Coronary artery (tissue), 2 donors: ENCODE measurements around the gene ZDHHC13.
A peak's percentile ranks its signal among the peaks of the same experiment; 100 is the strongest.

Experiments
- DNase-seq: peaks from one replicate; pipeline ENCODE4 v3.0.0-alpha.2; 2017; ENCODE audit warnings: low spot score
- H3K27ac ChIP-seq, 2 donors: fragments of 200-600 bp; sonication (generic); one replicate each; pipeline ENCODE4 v1.5.1; 2016 to 2019
- H3K4me3 ChIP-seq: fragments of 200-600 bp; sonication (generic); 2 replicates; pipeline ENCODE4 v1.5.1; 2016; ENCODE audit warnings: mild to moderate bottlenecking, moderate library complexity
- TF ChIP-seq, protein P1 (sequence below): fragments of 200-600 bp; sonication (generic); IDR thresholded peaks from one replicate; pipeline ENCODE4 v1.5.1; 2019; ENCODE audit warnings: antibody characterized with exemption

ZDHHC13 gene

DNA sequence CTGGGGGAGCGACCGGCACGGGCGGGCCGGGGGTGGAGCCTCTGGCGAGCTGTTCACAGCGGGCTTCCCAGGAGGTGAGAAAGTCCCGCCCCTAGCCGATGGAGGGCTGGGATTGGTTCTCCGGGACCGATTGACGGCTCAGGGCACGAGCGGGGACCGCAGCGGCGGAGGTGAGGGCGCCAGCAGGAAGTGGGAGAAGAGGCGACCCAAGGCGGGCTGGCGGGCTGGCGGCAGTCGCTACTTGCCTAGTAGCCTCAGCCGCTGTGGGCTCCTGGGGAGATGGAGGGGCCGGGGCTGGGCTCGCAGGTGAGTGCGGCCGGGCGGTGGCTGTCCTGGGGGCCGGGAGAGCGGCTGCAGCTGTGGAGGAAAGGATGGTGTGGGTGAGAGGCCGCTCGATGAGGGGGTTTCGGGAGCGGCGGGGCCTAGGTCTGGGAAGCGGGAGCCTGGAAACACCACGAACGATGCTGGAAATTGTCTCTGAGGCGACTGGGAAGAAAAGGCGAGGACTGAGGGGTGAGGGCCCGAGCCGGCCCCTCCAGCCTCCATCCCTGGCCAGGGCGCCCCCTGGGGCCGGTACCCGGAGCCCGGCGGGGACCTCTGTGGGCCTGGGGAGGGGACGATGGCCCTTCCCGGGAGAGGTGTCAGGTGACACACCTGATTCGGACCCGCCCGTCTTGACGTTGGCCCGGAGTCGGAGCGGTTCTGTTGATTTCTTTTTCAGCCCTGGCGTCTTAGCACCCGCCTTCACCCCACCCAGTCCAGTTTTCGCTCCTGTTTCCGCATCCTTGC, at the start of gene ZDHHC13:
Gene ZDHHC13, plus strand, starts transcription at position 198 of the 789 bp plus-strand sequence. Its CDS starts 82 bp downstream, at position 280.
- TF ChIP-seq, protein P1, sequence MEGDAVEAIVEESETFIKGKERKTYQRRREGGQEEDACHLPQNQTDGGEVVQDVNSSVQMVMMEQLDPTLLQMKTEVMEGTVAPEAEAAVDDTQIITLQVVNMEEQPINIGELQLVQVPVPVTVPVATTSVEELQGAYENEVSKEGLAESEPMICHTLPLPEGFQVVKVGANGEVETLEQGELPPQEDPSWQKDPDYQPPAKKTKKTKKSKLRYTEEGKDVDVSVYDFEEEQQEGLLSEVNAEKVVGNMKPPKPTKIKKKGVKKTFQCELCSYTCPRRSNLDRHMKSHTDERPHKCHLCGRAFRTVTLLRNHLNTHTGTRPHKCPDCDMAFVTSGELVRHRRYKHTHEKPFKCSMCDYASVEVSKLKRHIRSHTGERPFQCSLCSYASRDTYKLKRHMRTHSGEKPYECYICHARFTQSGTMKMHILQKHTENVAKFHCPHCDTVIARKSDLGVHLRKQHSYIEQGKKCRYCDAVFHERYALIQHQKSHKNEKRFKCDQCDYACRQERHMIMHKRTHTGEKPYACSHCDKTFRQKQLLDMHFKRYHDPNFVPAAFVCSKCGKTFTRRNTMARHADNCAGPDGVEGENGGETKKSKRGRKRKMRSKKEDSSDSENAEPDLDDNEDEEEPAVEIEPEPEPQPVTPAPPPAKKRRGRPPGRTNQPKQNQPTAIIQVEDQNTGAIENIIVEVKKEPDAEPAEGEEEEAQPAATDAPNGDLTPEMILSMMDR = no peak
- DNase-seq = peak; percentile 91
- Histone ChIP-seq H3K4me3 (peak within 1 kb of the TSS; percentile 85), H3K27ac (peak within 1 kb of the TSS; percentile 4 to 48)

DNA sequence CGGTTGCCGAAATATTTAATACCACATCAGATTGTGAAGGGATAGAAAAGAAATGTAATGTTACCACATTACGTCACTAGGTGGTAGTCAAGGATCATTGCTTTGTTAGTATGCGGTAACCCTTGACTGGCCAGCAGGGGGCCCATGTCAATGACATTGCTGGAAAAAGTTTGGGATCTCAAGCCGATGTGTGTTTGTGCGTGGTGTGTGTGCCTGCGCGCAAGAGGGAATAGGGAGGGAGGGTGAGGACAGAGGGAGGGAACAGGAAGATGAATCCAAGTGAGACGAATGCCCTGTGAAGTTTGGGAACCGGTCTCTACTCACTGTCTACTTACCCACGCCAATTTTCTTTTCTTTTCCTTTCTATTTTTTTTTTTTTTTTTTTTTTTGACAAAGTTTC, 45.7 kb upstream of the ZDHHC13 start:
- TF ChIP-seq, protein P1 = peak; percentile 74
- Histone ChIP-seq H3K4me3 (peak overlapping the region; percentile 43), H3K27ac (no peak overlapping the region)
- DNase-seq = no peak

GRCh38 chr11:19072464-19072863, 44.5 kb upstream of the ZDHHC13 start:
- no peak for DNase-seq
- Histone ChIP-seq H3K4me3 (no peak overlapping the region), H3K27ac (no peak overlapping the region)
- TF ChIP-seq, protein P1 = no peak

DNA sequence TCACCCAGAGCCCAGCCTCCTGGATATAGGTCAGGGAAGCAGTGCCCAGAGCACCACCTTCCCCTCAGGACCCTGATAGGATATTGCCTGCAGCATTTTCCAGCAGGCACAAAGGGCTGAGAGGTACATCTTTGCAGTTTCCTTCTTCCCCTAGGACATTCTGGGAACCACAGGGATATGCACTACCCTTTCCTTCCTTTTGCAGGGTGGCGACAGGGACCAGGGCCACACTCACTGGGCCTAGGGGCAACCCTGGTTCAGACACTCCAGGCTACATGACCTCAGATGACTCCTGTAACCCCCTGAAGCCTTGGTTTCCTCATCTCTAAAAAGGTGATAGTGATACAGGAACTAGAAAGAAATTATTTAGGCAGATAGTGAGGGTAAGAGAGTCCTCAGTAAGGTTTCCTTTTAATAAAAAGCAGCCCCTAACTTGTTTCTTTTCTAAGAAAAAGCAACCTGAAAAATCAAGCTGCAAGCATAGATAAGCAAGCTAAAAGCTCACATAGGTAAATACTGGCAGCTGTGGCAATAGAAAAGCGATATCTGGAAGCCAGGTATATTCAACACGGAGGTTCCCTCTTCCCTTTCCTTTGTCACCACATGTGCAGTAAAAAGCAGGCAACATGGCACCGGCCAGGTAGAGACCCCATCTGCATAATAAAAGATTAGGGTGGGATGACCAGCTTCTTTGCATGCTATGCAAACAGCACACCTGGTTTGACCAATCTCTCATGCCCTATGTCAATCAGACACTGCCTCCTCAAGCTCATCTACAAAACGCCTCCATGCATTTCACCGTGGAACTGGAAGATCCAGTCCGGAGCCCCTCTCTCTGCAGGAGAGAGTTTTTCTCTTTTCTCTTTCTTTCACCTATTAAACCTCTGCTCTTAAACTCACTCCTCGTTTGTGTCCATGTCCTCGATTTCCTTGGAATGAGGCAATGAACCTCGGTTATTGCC, 43.2 kb upstream of the ZDHHC13 start:
- Histone ChIP-seq H3K27ac (no peak overlapping the region), H3K4me3 (no peak overlapping the region)
- DNase-seq = no peak
- TF ChIP-seq, protein P1 = no peak

GRCh38 chr11:19075636-19076035, 41.3 kb upstream of the ZDHHC13 start:
- Histone ChIP-seq H3K4me3 (no peak overlapping the region), H3K27ac (no peak overlapping the region)
- TF ChIP-seq, protein P1 = no peak
- no peak for DNase-seq

DNA sequence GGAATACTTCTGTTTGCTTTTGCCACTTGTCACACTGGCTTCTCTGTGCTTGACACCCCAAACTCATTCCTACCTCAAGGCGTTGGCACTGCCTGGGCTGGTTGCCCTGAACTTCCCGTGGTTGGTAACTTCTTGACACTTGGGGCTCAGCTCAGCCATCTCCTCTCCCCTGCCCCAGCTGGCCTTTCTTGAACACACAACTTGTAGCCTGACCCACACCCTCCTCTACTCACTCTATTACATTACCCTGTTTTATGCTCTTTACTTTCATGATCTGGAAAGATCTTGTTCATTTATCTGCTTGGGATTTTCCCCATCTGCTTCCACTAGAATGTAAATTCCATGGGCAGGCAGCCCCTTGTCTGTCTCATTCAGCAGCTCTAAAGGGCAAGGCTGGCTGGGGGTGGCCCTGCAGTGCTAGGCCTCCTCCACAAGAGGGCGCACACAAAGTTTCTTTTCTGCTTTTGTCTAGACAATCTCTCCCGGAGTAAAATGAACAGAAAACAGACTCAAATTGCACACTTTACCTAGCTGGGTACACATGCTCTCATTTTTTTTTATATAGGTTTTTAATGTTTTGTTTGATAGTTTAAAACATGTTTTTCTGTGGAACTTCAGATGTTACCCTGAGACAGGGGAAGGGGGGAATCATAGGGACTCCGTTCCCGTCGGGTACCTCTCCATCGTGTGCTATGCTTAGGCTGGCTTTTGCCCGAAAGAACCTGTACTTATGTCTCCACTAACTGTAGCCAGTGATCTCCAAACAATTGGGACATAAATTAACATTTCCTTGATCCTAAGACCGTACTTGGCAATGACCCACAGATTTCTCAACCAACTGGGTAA, 40.0 kb upstream of the ZDHHC13 start:
- H3K27ac ChIP-seq = no peak overlapping the region
- DNase-seq = no peak
- TF ChIP-seq, protein P1 = peak; percentile 88
- H3K4me3 ChIP-seq = no peak overlapping the region
